Coronary artery (tissue), 2 donors: ENCODE measurements around the gene ATP5F1A.

Source experiments
- DNase-seq: peaks from one replicate; pipeline ENCODE4 v3.0.0-alpha.2; 2017; ENCODE audit warnings: low spot score
- H3K27ac ChIP-seq, 2 donors: fragments of 200-600 bp; sonication (generic); one replicate each; pipeline ENCODE4 v1.5.1; 2016 to 2019
- H3K4me3 ChIP-seq: fragments of 200-600 bp; sonication (generic); 2 replicates; pipeline ENCODE4 v1.5.1; 2016; ENCODE audit warnings: mild to moderate bottlenecking, moderate library complexity
- TF ChIP-seq, protein P1 (sequence below): fragments of 200-600 bp; sonication (generic); IDR thresholded peaks from one replicate; pipeline ENCODE4 v1.5.1; 2019; ENCODE audit warnings: antibody characterized with exemption

ATP5F1A gene

DNA sequence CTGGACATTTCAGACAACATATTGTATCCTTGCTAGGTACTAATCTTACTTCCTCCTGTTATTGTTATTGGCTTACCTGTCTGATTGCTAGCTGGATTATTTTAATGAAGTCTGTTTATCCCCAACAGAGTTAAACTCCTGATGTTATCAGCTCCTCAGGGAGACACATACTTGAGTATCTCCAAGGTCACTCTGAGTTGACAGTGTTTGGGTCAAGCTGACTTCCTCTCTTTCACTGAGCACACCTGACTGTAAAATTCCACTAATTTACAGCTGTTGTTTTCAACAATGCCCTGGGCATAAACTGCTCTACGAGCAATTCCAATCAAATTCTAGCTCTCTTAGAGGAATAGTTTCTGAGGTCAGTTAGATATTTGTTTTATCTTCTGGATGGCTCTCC, 15.7 kb upstream of the ATP5F1A start:
- Histone ChIP-seq H3K4me3 (no peak overlapping the region), H3K27ac (no peak overlapping the region)
- TF ChIP-seq, protein P1, sequence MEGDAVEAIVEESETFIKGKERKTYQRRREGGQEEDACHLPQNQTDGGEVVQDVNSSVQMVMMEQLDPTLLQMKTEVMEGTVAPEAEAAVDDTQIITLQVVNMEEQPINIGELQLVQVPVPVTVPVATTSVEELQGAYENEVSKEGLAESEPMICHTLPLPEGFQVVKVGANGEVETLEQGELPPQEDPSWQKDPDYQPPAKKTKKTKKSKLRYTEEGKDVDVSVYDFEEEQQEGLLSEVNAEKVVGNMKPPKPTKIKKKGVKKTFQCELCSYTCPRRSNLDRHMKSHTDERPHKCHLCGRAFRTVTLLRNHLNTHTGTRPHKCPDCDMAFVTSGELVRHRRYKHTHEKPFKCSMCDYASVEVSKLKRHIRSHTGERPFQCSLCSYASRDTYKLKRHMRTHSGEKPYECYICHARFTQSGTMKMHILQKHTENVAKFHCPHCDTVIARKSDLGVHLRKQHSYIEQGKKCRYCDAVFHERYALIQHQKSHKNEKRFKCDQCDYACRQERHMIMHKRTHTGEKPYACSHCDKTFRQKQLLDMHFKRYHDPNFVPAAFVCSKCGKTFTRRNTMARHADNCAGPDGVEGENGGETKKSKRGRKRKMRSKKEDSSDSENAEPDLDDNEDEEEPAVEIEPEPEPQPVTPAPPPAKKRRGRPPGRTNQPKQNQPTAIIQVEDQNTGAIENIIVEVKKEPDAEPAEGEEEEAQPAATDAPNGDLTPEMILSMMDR = no peak
- DNase-seq = no peak

DNA sequence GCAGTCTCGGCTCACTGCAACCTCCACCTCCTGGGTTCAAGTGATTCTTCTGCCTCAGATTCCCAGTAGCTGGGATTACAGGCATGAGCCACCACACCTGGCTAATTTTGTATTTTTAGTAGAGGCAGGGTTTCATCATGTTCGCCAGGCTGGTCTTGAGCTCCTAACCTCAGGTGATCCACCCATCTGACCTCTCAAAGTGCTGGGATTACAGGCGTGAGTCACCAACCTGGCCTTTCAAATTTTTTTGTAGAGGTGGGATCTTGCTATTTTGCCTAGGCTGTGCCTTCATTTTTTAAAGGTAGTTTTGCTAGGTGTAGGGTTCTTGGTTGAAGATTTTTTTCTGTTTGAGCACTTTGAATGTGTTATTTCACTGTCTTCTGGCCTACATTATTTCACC, 12.3 kb upstream of the ATP5F1A start:
- Histone ChIP-seq H3K27ac (no peak overlapping the region), H3K4me3 (no peak overlapping the region)
- TF ChIP-seq, protein P1 = no peak
- no peak for DNase-seq

DNA sequence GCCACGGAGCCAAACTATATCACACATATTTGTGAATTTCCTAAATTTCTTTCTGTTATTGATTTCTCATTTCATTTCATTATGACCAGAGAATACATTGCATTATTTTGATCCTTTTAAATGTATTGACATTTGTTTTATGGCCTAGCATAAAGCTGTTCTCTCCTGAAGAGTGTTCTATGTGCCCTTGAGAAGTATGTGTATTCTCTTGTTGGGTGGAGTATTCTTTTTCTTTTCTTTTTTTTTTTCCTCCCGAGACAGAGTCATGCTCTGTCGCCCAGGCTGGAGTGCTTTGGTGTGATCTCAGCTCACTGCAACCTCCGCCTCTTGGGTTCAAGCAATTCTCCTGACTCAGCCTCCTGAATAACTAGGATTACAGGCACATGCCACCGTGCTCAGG, 11.3 kb upstream of the ATP5F1A start:
- no peak overlapping the region for H3K27ac ChIP-seq
- H3K4me3 ChIP-seq = no peak overlapping the region
- TF ChIP-seq, protein P1 = no peak
- no peak for DNase-seq

DNA sequence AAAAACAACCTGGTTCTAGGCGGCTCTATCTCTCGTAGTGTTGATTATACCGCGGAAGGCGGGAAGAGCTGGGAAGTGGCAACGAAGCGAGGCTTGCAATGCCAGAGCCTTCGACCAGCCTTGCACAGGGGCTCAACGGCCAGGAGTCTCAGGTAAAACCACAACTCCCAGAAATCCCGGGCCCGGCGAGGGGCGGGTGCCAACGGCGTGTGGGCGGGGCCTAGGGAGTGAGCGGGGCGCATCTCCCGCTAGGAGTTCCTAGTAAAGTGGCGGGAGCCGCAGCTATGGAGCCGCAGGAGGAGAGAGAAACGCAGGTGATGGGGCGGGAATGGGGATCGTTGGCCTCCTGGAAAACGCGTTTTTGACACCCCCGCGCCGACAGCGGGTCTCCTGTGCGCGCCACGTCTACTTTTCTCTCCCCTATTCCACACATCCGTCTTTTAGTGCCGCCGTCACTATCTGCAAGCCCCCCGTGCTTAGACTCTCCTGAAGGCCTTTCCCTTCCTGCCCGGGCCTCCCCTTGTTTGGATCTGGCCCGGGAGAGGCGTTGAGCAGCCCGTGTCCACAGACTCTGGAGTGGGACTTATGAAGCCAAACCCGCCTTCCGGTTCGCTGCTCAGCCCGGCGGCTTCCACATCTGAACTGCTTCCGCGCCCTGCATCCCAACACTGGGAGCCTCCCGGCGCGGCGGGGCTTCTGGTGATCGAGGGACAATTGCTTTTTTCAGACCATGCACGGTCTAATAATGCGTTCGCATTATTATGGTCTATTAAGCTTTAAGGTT, 6.2 kb upstream of the ATP5F1A start, which contains the start of gene HAUS1:
Gene HAUS1 (plus strand): TSS at position 258 of the 784 bp plus-strand sequence. CDS start 27 bp downstream, at position 285.
- peak within 1 kb of the TSS; percentile 72 for H3K4me3 ChIP-seq
- peak; percentile 93 for DNase-seq
- H3K27ac ChIP-seq = peak within 1 kb of the TSS; percentile 65 to 89
- TF ChIP-seq, protein P1 = no peak

DNA sequence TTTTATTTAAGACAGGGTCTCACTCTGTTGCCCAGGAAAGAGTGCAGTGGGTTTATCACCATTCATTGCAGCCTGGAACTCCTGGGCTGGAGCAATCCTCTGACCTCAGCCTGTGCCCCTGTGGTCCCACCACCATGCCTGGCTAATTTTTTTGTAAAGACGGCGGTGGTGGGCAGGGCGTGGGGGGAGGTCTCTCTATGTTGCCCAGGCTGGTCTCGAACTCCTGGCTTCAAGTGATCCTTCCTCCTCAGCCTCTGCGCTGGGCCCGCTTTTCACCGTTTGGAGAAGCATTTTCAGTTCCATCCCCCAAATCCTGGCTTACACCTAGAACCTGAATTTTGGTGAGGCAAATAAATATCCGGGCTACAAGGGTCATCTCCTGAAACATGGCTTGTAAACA, 1.4 kb upstream of the ATP5F1A start:
- no peak overlapping the region for H3K27ac ChIP-seq
- TF ChIP-seq, protein P1 = no peak
- H3K4me3 ChIP-seq = no peak overlapping the region
- no peak for DNase-seq

DNA sequence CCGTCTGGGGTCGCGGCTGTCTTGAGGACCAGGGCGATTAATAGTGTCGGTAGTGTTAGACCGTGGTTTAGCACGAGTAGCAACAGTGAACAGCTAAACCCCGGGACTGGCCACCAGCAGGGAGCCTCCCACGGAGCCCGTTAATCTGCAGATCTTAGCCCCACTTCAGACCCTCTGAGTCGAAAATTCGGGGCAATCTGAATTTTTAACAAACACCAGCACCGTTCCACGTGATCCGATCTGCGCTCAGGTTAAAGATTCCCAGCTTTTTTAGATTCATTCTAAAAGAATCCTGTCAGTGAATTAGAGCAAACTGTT, 479 bp upstream of the ATP5F1A start:
- TF ChIP-seq, protein P1 = no peak
- H3K4me3 ChIP-seq = peak overlapping the region; percentile 91
- no peak for DNase-seq
- H3K27ac ChIP-seq = peak overlapping the region; percentile 73 to 86

DNA sequence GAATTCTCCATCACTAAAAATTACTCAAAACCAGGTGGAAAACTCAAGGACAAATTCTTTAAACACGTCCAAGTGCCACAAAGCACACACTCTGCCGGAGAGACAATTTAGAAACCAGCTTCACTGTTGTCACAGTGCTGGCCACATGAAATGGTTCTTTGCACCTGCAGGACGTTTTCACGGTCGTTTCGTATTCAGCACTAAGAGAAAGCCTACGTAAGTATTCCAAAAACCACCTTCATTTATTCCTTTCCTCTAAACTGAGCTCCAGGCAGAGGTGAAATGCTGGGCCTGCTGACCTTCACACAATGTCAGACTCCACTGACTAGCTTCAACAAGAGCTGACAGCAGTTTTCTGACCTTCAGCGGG, 680 bp downstream of the ATP5F1A start:
- Histone ChIP-seq H3K27ac (peak overlapping the region; percentile 73 to 86), H3K4me3 (peak overlapping the region; percentile 91)
- TF ChIP-seq, protein P1 = no peak
- DNase-seq = no peak
